ENCODE data around the gene GBF1. TPM values are rescaled to one million over a fixed set of nuclear protein-coding genes. Genes with fewer than 3 reads are reported as not detected.
A peak's percentile ranks its signal among the peaks of the same experiment; 100 is the strongest.

Gene GBF1
- total RNA-seq, 2 donors from 2014 or later: 23.1 to 24.1 TPM

- no peak for TF ChIP-seq POLR2A (IDR thresholded peaks at IDR 0.05)
- TF ChIP-seq, protein P1, sequence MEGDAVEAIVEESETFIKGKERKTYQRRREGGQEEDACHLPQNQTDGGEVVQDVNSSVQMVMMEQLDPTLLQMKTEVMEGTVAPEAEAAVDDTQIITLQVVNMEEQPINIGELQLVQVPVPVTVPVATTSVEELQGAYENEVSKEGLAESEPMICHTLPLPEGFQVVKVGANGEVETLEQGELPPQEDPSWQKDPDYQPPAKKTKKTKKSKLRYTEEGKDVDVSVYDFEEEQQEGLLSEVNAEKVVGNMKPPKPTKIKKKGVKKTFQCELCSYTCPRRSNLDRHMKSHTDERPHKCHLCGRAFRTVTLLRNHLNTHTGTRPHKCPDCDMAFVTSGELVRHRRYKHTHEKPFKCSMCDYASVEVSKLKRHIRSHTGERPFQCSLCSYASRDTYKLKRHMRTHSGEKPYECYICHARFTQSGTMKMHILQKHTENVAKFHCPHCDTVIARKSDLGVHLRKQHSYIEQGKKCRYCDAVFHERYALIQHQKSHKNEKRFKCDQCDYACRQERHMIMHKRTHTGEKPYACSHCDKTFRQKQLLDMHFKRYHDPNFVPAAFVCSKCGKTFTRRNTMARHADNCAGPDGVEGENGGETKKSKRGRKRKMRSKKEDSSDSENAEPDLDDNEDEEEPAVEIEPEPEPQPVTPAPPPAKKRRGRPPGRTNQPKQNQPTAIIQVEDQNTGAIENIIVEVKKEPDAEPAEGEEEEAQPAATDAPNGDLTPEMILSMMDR (IDR thresholded peaks at IDR 0.05): peak in 1 of 7 experiments; percentile 1
- no peaks in the 10 kb centered on the region for H3K27me3 ChIP-seq
- no peaks in the 10 kb centered on the region for H3K9me3 ChIP-seq
- H3K4me1 ChIP-seq: peaks cover 27% of the 10 kb centered on the region
- H3K36me3 ChIP-seq (replicated peaks in 1 of 2; ENCODE audit: insufficient read depth in 1 of 2, low read depth in 2 of 2): no peaks in the 10 kb centered on the region
- ATAC-seq (peak; percentile 49), DNase-seq (peak; percentile 86 to 95 (median 90))
- 1 to 2% methylated on average over 15 to 56 of the region's 57 CpGs for WGBS, 2 donors
- peak within 1 kb of the TSS; percentile 7 to 45 for H3K4me3 ChIP-seq
- no peak within 1 kb of the TSS for H3K27ac ChIP-seq
- intact Hi-C loops (cut with DNase I): no loop called here
Observed at GRCh38 chr10:102241444-102242117, 3.8 kb upstream of the GBF1 start, which contains the start of gene PITX3. Gene PITX3, minus strand, starts transcription at chr10:102241512. Its CDS starts 9,432 bp downstream, at chr10:102232080.

DNA sequence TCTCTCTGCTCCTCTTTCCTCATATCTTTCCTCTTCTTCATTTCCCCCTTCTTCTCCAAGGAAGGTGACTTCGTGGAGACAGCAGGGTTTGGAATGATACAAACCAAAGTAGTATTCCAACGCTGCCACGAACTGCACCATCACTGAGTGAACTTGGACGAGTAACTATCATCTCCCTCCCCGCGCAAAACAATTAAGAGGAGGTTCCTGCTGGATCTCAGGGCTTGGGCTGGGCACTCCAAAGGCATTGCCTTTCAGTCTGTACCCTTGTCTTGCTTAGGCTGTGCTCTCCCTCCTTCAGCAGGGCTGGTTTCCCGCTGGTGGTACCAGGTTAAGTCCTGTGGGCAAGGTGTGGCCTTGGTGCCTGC is 3.2 kb upstream of the GBF1 start:
- intact Hi-C loops (cut with DNase I): no loop called here
- H3K27ac ChIP-seq: no peak overlapping the region

DNA sequence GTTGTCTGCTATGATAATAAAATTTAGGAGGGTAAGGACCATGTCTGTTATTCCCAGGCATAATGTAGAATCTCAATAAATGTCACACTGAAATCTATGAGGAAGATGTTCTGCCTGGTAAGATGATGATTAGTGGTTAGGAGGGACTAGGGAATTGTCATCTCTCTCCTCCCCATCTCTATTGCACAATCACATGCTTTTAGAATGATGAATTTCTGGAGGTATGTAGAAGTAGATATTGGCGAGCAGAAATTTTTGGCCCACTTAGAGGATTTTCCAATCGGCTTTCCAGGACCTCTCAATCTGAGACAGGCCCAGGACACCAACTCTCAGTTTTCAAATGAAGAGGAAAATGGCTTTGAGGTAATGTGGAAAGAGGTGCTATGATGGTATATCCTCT is 2.0 kb upstream of the GBF1 start:
- Histone ChIP-seq H3K36me3 (replicated peaks in 1 of 2; ENCODE audit: insufficient read depth in 1 of 2, low read depth in 2 of 2) (no peaks in the 10 kb centered on the region), H3K27me3 (no peaks in the 10 kb centered on the region), H3K27ac (no peak overlapping the region), H3K9me3 (no peaks in the 10 kb centered on the region), H3K4me3 (no peak overlapping the region), H3K4me1 (peaks cover 44% of the 10 kb centered on the region)
- intact Hi-C loops (cut with DNase I): no loop called here
- no peak for DNase-seq
- TF ChIP-seq POLR2A (IDR thresholded peaks at IDR 0.05): no peak
- TF ChIP-seq, protein P1 (IDR thresholded peaks at IDR 0.05): no peak
- ATAC-seq: no peak
- 69 to 74% methylated on average over 2 of the region's 2 CpGs for WGBS, 2 donors

More for the DNA sequence above, 3.2 kb upstream of the GBF1 start:
- DNase-seq (no peak), ATAC-seq (no peak)
- Histone ChIP-seq H3K36me3 (replicated peaks in 1 of 2; ENCODE audit: insufficient read depth in 1 of 2, low read depth in 2 of 2) (no peaks in the 10 kb centered on the region), H3K4me1 (peaks cover 32% of the 10 kb centered on the region), H3K9me3 (no peaks in the 10 kb centered on the region), H3K4me3 (no peak overlapping the region), H3K27me3 (no peaks in the 10 kb centered on the region)
- 32 to 36% methylated on average over 7 of the region's 7 CpGs for WGBS, 2 donors
- TF ChIP-seq POLR2A (IDR thresholded peaks at IDR 0.05): no peak
- TF ChIP-seq, protein P1 (IDR thresholded peaks at IDR 0.05): no peak

GRCh38 chr10:102245932-102246251 is 560 bp downstream of the GBF1 start:
- H3K36me3 ChIP-seq (replicated peaks in 1 of 2; ENCODE audit: insufficient read depth in 1 of 2, low read depth in 2 of 2): no peaks in the 10 kb centered on the region
- DNase-seq (no peak), ATAC-seq (no peak)
- 0 to 3% methylated on average over 4 of the region's 4 CpGs for WGBS, 2 donors
- peaks cover 63% of the 10 kb centered on the region for H3K4me1 ChIP-seq
- H3K9me3 ChIP-seq: no peaks in the 10 kb centered on the region
- H3K27me3 ChIP-seq: no peaks in the 10 kb centered on the region
- H3K27ac ChIP-seq: peak overlapping the region; percentile 42 to 93 (median 77)
- peak overlapping the region; percentile 42 to 99 for H3K4me3 ChIP-seq
- no peak for TF ChIP-seq POLR2A (IDR thresholded peaks at IDR 0.05)
- TF ChIP-seq, protein P1 (IDR thresholded peaks at IDR 0.05): no peak
- intact Hi-C loops (cut with DNase I): no loop called here

DNA sequence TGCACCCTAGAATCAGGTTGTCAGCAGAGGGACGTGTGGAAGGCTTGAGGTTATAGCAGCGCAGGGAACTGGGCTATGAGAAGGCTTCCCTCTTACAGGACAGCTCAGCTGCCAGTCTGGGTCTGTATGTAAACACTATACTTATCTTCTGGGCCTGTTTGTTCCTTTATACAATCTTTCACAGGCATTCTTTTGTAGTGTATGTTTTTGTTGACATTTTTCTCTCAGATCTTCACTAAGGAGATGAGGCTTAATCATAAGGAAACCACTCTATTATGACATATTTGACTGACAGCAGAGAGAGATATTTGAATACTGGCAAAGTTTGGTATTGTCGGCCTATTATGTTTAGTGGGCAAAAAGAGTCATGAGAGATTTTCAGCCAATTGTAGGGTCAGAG is 929 bp downstream of the GBF1 start:
- Histone ChIP-seq H3K27ac (peak overlapping the region in 3 of 4 donors; percentile 42 to 93 (median 88)), H3K4me3 (peak overlapping the region; percentile 42 to 99), H3K4me1 (peaks cover 59% of the 10 kb centered on the region), H3K36me3 (replicated peaks in 1 of 2; ENCODE audit: insufficient read depth in 1 of 2, low read depth in 2 of 2) (no peaks in the 10 kb centered on the region), H3K27me3 (no peaks in the 10 kb centered on the region), H3K9me3 (no peaks in the 10 kb centered on the region)
- ATAC-seq (no peak), DNase-seq (peak in 1 of 4 donors; percentile 23)
- no peak for TF ChIP-seq POLR2A (IDR thresholded peaks at IDR 0.05)
- TF ChIP-seq, protein P1 (IDR thresholded peaks at IDR 0.05): no peak
- 4 to 9% methylated on average over 3 of the region's 3 CpGs for WGBS, 2 donors
- intact Hi-C loops (cut with DNase I): no loop called here

Data from body of pancreas (tissue), 4 donors.